KOPT-K1 (cell line): ENCODE results near the gene CSTB.

Experiments
- H3K27ac ChIP-seq: fragments of 200-600 bp; sonication (generic); 2 replicates; pipeline ENCODE4 v1.5.1; 2016; ENCODE audit warnings: antibody characterized with exemption, mild to moderate bottlenecking, low read depth, low read length; ENCODE audit not compliant: poor library complexity, severe bottlenecking
- H3K36me3 ChIP-seq: fragments of 200-600 bp; sonication (generic); 2 replicates; pipeline ENCODE4 v1.5.1; 2017; ENCODE audit warnings: antibody characterized with exemption, mild to moderate bottlenecking, low read length, moderate library complexity; ENCODE audit not compliant: insufficient read depth
- H3K9me3 ChIP-seq: fragments of 200-600 bp; sonication (generic); 2 replicates; pipeline ENCODE4 v1.5.1; 2017; ENCODE audit warnings: antibody characterized with exemption, low read length, mild to moderate bottlenecking; ENCODE audit not compliant: insufficient read depth, poor library complexity, severe bottlenecking

The CSTB gene

GRCh38 chr21:43743947-43744346 is 32.2 kb downstream of the CSTB start:
- no peaks in the 10 kb centered on the region for H3K9me3 ChIP-seq
- no peak overlapping the region for H3K27ac ChIP-seq
- peaks cover 10% of the 10 kb centered on the region; the same call in 1 of the 2 replicates for H3K36me3 ChIP-seq

- no peak overlapping the region for H3K27ac ChIP-seq
- H3K9me3 ChIP-seq, result no peaks in the 10 kb centered on the region
- peaks cover 10% of the 10 kb centered on the region; the same call in 1 of the 2 replicates for H3K36me3 ChIP-seq
Observed at GRCh38 chr21:43741423-43742096, 34.5 kb downstream of the CSTB start.

- H3K27ac ChIP-seq, result no peak overlapping the region
- H3K9me3 ChIP-seq, result no peaks in the 10 kb centered on the region
- peaks cover 4% of the 10 kb centered on the region; the same call in 1 of the 2 replicates for H3K36me3 ChIP-seq
Observed at GRCh38 chr21:43740497-43741156, 35.5 kb downstream of the CSTB start.

GRCh38 chr21:43739621-43740435 is 36.3 kb downstream of the CSTB start:
- H3K9me3 ChIP-seq, result no peaks in the 10 kb centered on the region
- no peak overlapping the region for H3K27ac ChIP-seq
- peaks cover 3% of the 10 kb centered on the region; the same call in 1 of the 2 replicates for H3K36me3 ChIP-seq

- Histone ChIP-seq H3K27ac (no peak overlapping the region), H3K9me3 (no peaks in the 10 kb centered on the region), H3K36me3 (no peaks in the 10 kb centered on the region)
Observed at GRCh38 chr21:43737158-43737950, 38.8 kb downstream of the CSTB start.

- no peak overlapping the region for H3K27ac ChIP-seq
- no peaks in the 10 kb centered on the region for H3K36me3 ChIP-seq
- H3K9me3 ChIP-seq, result no peaks in the 10 kb centered on the region
Observed at GRCh38 chr21:43736224-43736883, 39.8 kb downstream of the CSTB start.

- Histone ChIP-seq H3K9me3 (no peaks in the 10 kb centered on the region), H3K27ac (no peak overlapping the region), H3K36me3 (no peaks in the 10 kb centered on the region)
Observed at GRCh38 chr21:43735236-43736091, 40.6 kb downstream of the CSTB start.

GRCh38 chr21:43734928-43735229 is 41.2 kb downstream of the CSTB start:
- H3K27ac ChIP-seq, result no peak overlapping the region
- H3K36me3 ChIP-seq, result no peaks in the 10 kb centered on the region
- no peaks in the 10 kb centered on the region for H3K9me3 ChIP-seq

- no peaks in the 10 kb centered on the region for H3K36me3 ChIP-seq
- H3K9me3 ChIP-seq, result no peaks in the 10 kb centered on the region
- H3K27ac ChIP-seq, result no peak overlapping the region
Observed at GRCh38 chr21:43734131-43734927, 41.8 kb downstream of the CSTB start.

GRCh38 chr21:43733529-43734071 is 42.5 kb downstream of the CSTB start:
- Histone ChIP-seq H3K36me3 (no peaks in the 10 kb centered on the region), H3K9me3 (no peaks in the 10 kb centered on the region), H3K27ac (peak overlapping the region; percentile 42)

- no peaks in the 10 kb centered on the region for H3K36me3 ChIP-seq
Observed at GRCh38 chr21:43733060-43733459, 43.0 kb downstream of the CSTB start.

GRCh38 chr21:43731891-43732711 is 44.0 kb downstream of the CSTB start:
- H3K9me3 ChIP-seq, result no peaks in the 10 kb centered on the region
- H3K27ac ChIP-seq, result no peak overlapping the region
- no peaks in the 10 kb centered on the region for H3K36me3 ChIP-seq

More at GRCh38 chr21:43733060-43733459, 43.0 kb downstream of the CSTB start:
- Histone ChIP-seq H3K27ac (peak overlapping the region; percentile 42), H3K9me3 (no peaks in the 10 kb centered on the region)
